ENCODE data around the gene FIP1L1.

The FIP1L1 gene

DNA sequence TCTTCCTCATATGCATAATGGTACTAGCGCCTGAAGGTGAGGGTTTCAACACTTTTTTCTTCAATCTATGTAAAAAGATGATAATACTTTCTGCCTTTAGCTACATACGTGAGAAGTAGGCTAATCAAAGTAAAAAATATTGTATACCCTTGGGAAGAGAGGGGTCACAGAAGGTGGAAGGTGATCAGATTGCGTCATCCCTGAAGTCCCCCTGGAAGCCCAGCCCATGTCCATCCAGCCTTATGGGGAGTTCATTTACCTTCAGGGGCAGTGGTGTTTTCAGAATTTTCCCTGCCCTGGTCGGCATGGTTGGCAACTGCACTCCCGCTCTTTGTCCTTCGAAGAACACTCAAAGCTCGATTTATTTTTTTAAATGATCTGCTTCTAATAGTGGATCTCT is 129.6 kb downstream of the FIP1L1 start:
- no peak for DNase-seq

DNA sequence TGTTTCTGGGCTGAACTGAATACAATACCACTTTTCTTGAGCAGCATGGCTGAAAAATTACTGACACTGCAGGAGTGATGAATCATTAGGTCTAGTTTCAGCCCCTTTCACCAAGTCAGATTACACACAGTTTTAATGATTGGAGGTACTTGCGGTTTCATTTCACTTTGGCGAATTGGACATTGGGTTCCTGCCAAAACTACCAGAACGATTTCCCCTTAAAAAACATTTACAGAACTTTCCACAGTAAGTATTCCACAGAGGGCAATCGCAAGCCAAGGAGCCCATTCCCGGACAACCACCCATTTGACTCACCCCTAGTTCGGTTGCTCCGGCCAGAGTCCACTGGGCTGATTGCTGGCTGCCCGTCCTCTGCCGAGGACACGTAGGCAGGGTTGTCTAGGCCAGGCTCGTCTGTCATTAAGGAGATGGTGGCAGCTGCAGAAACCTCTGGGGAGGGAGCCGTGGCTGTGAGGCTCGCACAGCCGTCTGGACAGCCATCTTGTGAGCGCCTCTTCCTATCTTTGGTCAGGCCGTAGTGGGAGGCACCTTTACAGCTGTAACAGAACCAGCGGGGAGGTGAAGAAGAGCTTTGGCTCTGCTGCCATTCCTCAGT is 130.3 kb downstream of the FIP1L1 start:
- no peak for DNase-seq

DNA sequence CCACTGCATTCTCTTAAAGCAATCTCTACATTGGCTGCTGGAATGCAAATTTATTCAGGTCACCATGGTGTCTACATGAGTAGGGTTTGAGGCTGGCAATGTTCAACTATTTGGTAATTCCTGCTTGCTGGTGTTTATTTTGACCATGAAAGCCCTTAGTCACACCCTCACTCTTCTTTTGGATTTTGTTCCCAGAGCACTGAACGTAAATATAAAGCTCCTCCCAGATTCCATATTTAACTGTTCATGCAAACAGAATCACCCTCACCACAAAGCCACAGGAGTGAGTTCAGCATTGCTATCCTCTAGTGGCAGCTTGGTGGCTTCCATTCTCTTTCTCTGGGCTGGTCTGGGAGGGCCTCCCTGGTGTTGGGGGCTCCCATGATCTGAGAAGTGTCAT is 131.0 kb downstream of the FIP1L1 start:
- no peak for DNase-seq

DNA sequence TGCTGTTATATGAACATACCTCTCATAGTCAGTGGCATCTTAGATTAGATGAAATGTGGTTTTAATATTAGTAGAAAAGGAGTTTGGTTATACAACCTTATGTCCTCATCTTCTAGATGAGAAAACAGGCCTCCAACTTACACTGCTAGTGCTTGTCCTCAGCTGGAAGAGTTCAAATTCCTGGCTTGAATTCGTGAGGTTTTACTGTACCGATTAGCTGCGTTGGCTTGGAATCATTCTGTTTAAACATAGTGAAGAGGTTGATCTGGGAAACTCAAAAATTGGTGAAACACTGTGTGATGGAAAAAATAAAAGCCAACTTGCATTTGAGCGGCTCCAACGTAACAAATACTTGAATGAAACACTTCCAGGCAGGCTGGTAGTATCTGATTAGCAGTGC is 132.9 kb downstream of the FIP1L1 start:
- DNase-seq, result no peak
